Activated CD8-positive, alpha-beta memory T cell treated with anti-CD3 and anti-CD28 coated beads for 4 hours (primary cell): Measurements from ENCODE around the gene RAPGEF5.
"Not testable (repeated sequence)": the region's sequence is repeated elsewhere in the genome, so short reads cannot be mapped to it uniquely, and the experiment has no call there.

ENCODE experiments used
- DNase-seq, 2 donors: peaks; one replicate each; pipeline ENCODE4 v3.0.0-alpha.2; 2020; ENCODE audit warnings: low read depth in 2 of 2

RAPGEF5 gene

GRCh38 chr7:22082553-22082885 lies 274.4 kb downstream of the RAPGEF5 start:
- no peak for DNase-seq

GRCh38 chr7:22080219-22080618 lies 276.7 kb downstream of the RAPGEF5 start:
- not testable (repeated sequence) for DNase-seq

GRCh38 chr7:22078872-22079271 lies 278.1 kb downstream of the RAPGEF5 start:
- not testable (repeated sequence) for DNase-seq

- no peak for DNase-seq
These were observed 281.4 kb downstream of the RAPGEF5 start for GRCh38 chr7:22075561-22075960.

GRCh38 chr7:22074897-22075296 lies 282.1 kb downstream of the RAPGEF5 start:
- no peak for DNase-seq
